ENCODE measurements around the gene EVX2. TPM values are rescaled to one million over a fixed set of nuclear protein-coding genes. Genes with fewer than 3 reads are reported as not detected.

Gene EVX2
- total RNA-seq, 4 donors from 2014 or later = 0.28 TPM; not detected in 3

GRCh38 chr2:176124947-176125771, 41.4 kb upstream of the EVX2 start:
- DNase-seq = no peak
- intact Hi-C loops (cut with DNase I; ENCODE audit: low total_unique reads) = loop anchor here (5.0 to 10.0 kb wide), 3 partner anchors 512 to 1140 kb away; partner anchors contain the start of gene NFE2L2
- no peaks in the 10 kb centered on the region for H3K9me3 ChIP-seq
- peak overlapping the region; percentile 98 to 99 for H3K27ac ChIP-seq
- no peaks in the 10 kb centered on the region for H3K36me3 ChIP-seq
- H3K27me3 ChIP-seq = no peaks in the 10 kb centered on the region
- TF ChIP-seq CTCF (IDR thresholded peaks at IDR 0.05) = no peak
- TF ChIP-seq POLR2A (IDR thresholded peaks at IDR 0.05) = no peak
- peak overlapping the region; percentile 51 to 78 for H3K4me3 ChIP-seq
- H3K4me1 ChIP-seq = no peaks in the 10 kb centered on the region

GRCh38 chr2:176124110-176124946, 40.6 kb upstream of the EVX2 start:
- Histone ChIP-seq H3K4me1 (no peaks in the 10 kb centered on the region), H3K9me3 (no peaks in the 10 kb centered on the region), H3K27me3 (no peaks in the 10 kb centered on the region), H3K36me3 (no peaks in the 10 kb centered on the region), H3K4me3 (peak overlapping the region; percentile 51 to 78), H3K27ac (peak overlapping the region; percentile 98 to 99)
- peak in 1 of 2 donors; percentile 35 for DNase-seq
- no peak for TF ChIP-seq POLR2A (IDR thresholded peaks at IDR 0.05)
- TF ChIP-seq CTCF (IDR thresholded peaks at IDR 0.05) = no peak
- intact Hi-C loops (cut with DNase I; ENCODE audit: low total_unique reads) = loop anchor here (10.0 kb wide), 2 partner anchors 690 to 1140 kb away; partner anchors contain the start of gene NFE2L2

GRCh38 chr2:176123411-176124109, 39.8 kb upstream of the EVX2 start:
- no peaks in the 10 kb centered on the region for H3K27me3 ChIP-seq
- peak overlapping the region; percentile 98 to 99 for H3K27ac ChIP-seq
- H3K4me1 ChIP-seq = no peaks in the 10 kb centered on the region
- H3K36me3 ChIP-seq = no peaks in the 10 kb centered on the region
- H3K9me3 ChIP-seq = no peaks in the 10 kb centered on the region
- DNase-seq = peak; percentile 31 to 60
- intact Hi-C loops (cut with DNase I; ENCODE audit: low total_unique reads) = loop anchor here (10.0 kb wide), 2 partner anchors 691 to 1141 kb away; partner anchors contain the start of gene NFE2L2
- peak overlapping the region; percentile 51 to 78 for H3K4me3 ChIP-seq
- no peak for TF ChIP-seq POLR2A (IDR thresholded peaks at IDR 0.05)

- intact Hi-C loops (cut with DNase I; ENCODE audit: low total_unique reads) = loop anchor here (10.0 kb wide), 2 partner anchors 692 to 1142 kb away; partner anchors contain the start of gene NFE2L2
- H3K36me3 ChIP-seq = no peaks in the 10 kb centered on the region
- H3K9me3 ChIP-seq = no peaks in the 10 kb centered on the region
- H3K27me3 ChIP-seq = no peaks in the 10 kb centered on the region
- H3K4me1 ChIP-seq = no peaks in the 10 kb centered on the region
- peak within 1 kb of the TSS; percentile 51 to 78 for H3K4me3 ChIP-seq
- TF ChIP-seq POLR2A (IDR thresholded peaks at IDR 0.05) (peak; percentile 70 to 78), CTCF (IDR thresholded peaks at IDR 0.05) (no peak)
- DNase-seq = peak; percentile 81 to 92
- H3K27ac ChIP-seq = peak within 1 kb of the TSS; percentile 98 to 99
Observed at GRCh38 chr2:176122683-176123410, 39.1 kb upstream of the EVX2 start, which contains the start of gene HOXD9. Gene HOXD9 (plus strand): TSS chr2:176122719. CDS start chr2:176122769, 50 bp downstream.

Measured in uterus (tissue), 4 donors.